Panc1 (cell line): Measurements from ENCODE around the gene ADAMTS16. TPM values are rescaled to one million over a fixed set of nuclear protein-coding genes. Genes with fewer than 3 reads are reported as not detected.

Experiments used
- ATAC-seq: fragments of 200-7000 bp; cut with Tn5 transposase; 2 replicates; pipeline ENCODE4 v1.9.1; 2020; ENCODE audit warnings: mild to moderate bottlenecking, moderate library complexity
- BruUV-seq: library from RNA; stranded (reverse); fragments of 400-500 nt; replicated peaks from 2 replicates; lab custom pipeline; 2021; lab: Mats Ljungman, UMichigan
- CTCF ChIA-PET: fragments of 300-600 bp; sonication (Branson Sonifier 250); formaldehyde crosslinking; loops from one replicate; lab custom pipeline; 2022; ENCODE audit warnings: antibody characterized with exemption; lab: Charles Lee
- POLR2A ChIA-PET: fragments of 300-600 bp; sonication (Branson Sonifier 250); formaldehyde crosslinking; loops from one replicate; lab custom pipeline; 2022; ENCODE audit warnings: antibody characterized with exemption; lab: Charles Lee
- DNase-seq: peaks from one replicate; pipeline ENCODE4 v3.0.0-alpha.2; 2010; ENCODE audit warnings: low read depth, low spot score
- H3K27ac ChIP-seq: 2 replicates; pipeline ENCODE4 v1.5.1; 2011; ENCODE audit warnings: mild to moderate bottlenecking, low read length, inconsistent platforms
- H3K27me3 ChIP-seq: fragments of 200-500 bp; sonication (Bioruptor generic); 2 replicates; pipeline ENCODE4 v1.6.0; 2014; ENCODE audit warnings: low read length, inconsistent platforms; ENCODE audit not compliant: control insufficient read depth, insufficient read depth
- H3K36me3 ChIP-seq: fragments of 200-500 bp; sonication (Bioruptor generic); 2 replicates; pipeline ENCODE4 v1.5.1; 2014; ENCODE audit warnings: inconsistent platforms, mild to moderate bottlenecking, low read length, moderate library complexity; ENCODE audit not compliant: control insufficient read depth, insufficient read depth
- H3K4me1 ChIP-seq: 2 replicates; pipeline ENCODE4 v1.5.1; 2011; ENCODE audit warnings: inconsistent platforms, mild to moderate bottlenecking, low read length, moderate library complexity; ENCODE audit not compliant: control insufficient read depth, insufficient read depth
- H3K4me3 ChIP-seq, 2 experiments: 2 replicates each; pipeline ENCODE4 v1.5.1; 2011 to 2012; ENCODE audit warnings: low read depth in 2 of 2, low read length in 2 of 2, mild to moderate bottlenecking in 2 of 2, inconsistent platforms in 1 of 2, moderate library complexity in 1 of 2
- H3K9me3 ChIP-seq: fragments of 200-500 bp; sonication (Bioruptor generic); 2 replicates; pipeline ENCODE4 v1.5.1; 2014; ENCODE audit warnings: low read depth, mild to moderate bottlenecking, inconsistent platforms, low read length, moderate library complexity; ENCODE audit not compliant: control insufficient read depth, insufficient read depth
- CTCF ChIP-seq: fragments of 450-650 bp; IDR thresholded peaks from 2 replicates; pipeline ENCODE4 v1.5.1; 2017; ENCODE audit warnings: mild to moderate bottlenecking
- POLR2AphosphoS5 ChIP-seq: IDR thresholded peaks from 2 replicates; pipeline ENCODE4 v1.6.1; 2012; ENCODE audit warnings: mild to moderate bottlenecking, low read depth, low read length, moderate library complexity
- REST ChIP-seq, 2 experiments: IDR thresholded peaks; 2 replicates each; pipeline ENCODE4 v1.6.1; 2011 to 2012; ENCODE audit warnings: low read depth in 2 of 2, control low read depth in 1 of 2, low read length in 1 of 2, mild to moderate bottlenecking in 1 of 2, moderate library complexity in 1 of 2; ENCODE audit not compliant: insufficient read depth in 1 of 2
- SIN3A ChIP-seq: IDR thresholded peaks from 2 replicates; pipeline ENCODE4 v1.6.1; 2012; ENCODE audit warnings: low read depth, mild to moderate bottlenecking, low read length, moderate library complexity, borderline replicate concordance; ENCODE audit not compliant: insufficient read depth
- TCF7L2 ChIP-seq: IDR thresholded peaks from 2 replicates; pipeline ENCODE4 v1.6.1; 2011; ENCODE audit warnings: mild to moderate bottlenecking, low read depth, low read length, inconsistent platforms
- in situ Hi-C: cut with HindIII; loops from 2 replicates; pipeline ENCODE4 v1.10.0; 2016; ENCODE audit warnings: low sequenced_read_pairs, low pct_unique_long_range_greater_than_20kb
- intact Hi-C: fragments of 100-400 bp; cut with micrococcal nuclease; formaldehyde crosslinking; loops from one replicate; pipeline ENCODE4 v1.10.0; 2022; ENCODE audit not compliant: unreplicated experiment
- total RNA-seq: library from RNA; stranded (reverse); gene quantifications from one replicate; pipeline ENCODE4 v1.2.1, GENCODE V29; 2021; ENCODE audit not compliant: unreplicated experiment

The ADAMTS16 gene
- total RNA-seq, 1 experiment from 2014 or later, result 0.54 TPM

GRCh38 chr5:5271786-5272321, 131.7 kb downstream of the ADAMTS16 start:
- Histone ChIP-seq H3K9me3 (no peaks in the 10 kb centered on the region), H3K4me1 (0 out of 2 replicates have a peak, but pooled peaks cover 2% of the 10 kb centered on the region), H3K27ac (no peak overlapping the region), H3K27me3 (no peaks in the 10 kb centered on the region), H3K4me3 (peak overlapping the region in 1 of 2 experiments; percentile 1; a peak in 3 of 4 replicates), H3K36me3 (no peaks in the 10 kb centered on the region)
- intact Hi-C loops, result no loop called here
- ATAC-seq (no peak), DNase-seq (no peak)
- TF ChIP-seq SIN3A, result no peak
- BruUV-seq, result no TSS peak
- POLR2A ChIA-PET, result no interaction called here
- CTCF ChIA-PET, result no interaction called here
- in situ Hi-C loops, result no loop called here

GRCh38 chr5:5273398-5273797, 133.3 kb downstream of the ADAMTS16 start:
- Histone ChIP-seq H3K27ac (no peak overlapping the region), H3K4me3 (no peak overlapping the region), H3K36me3 (no peaks in the 10 kb centered on the region), H3K27me3 (no peaks in the 10 kb centered on the region), H3K4me1 (0 out of 2 replicates have a peak, but pooled peaks cover 2% of the 10 kb centered on the region), H3K9me3 (no peaks in the 10 kb centered on the region)
- ChIA-PET CTCF (no interaction called here), POLR2A (no interaction called here)
- no peak for TF ChIP-seq CTCF
- no peak for TF ChIP-seq REST (IDR thresholded peaks at IDR 0.05; ENCODE audit: insufficient read depth in 1 of 2, low read depth in 2 of 2, low read length in 1 of 2)
- no peak for TF ChIP-seq POLR2AphosphoS5
- TF ChIP-seq SIN3A, result no peak
- no peak for TF ChIP-seq TCF7L2
- no TSS peak for BruUV-seq
- intact Hi-C loops (no loop called here), in situ Hi-C loops (no loop called here)
- ATAC-seq (no peak), DNase-seq (no peak)

GRCh38 chr5:5273976-5274375, 133.8 kb downstream of the ADAMTS16 start:
- Histone ChIP-seq H3K4me3 (no peak overlapping the region), H3K4me1 (0 out of 2 replicates have a peak, but pooled peaks cover 2% of the 10 kb centered on the region), H3K36me3 (no peaks in the 10 kb centered on the region), H3K27me3 (no peaks in the 10 kb centered on the region), H3K27ac (no peak overlapping the region), H3K9me3 (no peaks in the 10 kb centered on the region)
- intact Hi-C loops, result no loop called here
- TF ChIP-seq REST (IDR thresholded peaks at IDR 0.05; ENCODE audit: insufficient read depth in 1 of 2, low read depth in 2 of 2, low read length in 1 of 2) (no peak), POLR2AphosphoS5 (no peak), TCF7L2 (no peak), CTCF (no peak), SIN3A (no peak)
- no peak for DNase-seq
- no peak for ATAC-seq
- POLR2A ChIA-PET, result no interaction called here
- CTCF ChIA-PET, result no interaction called here
- BruUV-seq, result no TSS peak
- in situ Hi-C loops, result no loop called here
